Measurements from ENCODE around the gene NT5DC4. TPM values are rescaled to one million over a fixed set of nuclear protein-coding genes. Genes with fewer than 3 reads are reported as not detected.

Gene NT5DC4
- total RNA-seq, 1 experiment from 2014 or later: 0.04 TPM

DNA sequence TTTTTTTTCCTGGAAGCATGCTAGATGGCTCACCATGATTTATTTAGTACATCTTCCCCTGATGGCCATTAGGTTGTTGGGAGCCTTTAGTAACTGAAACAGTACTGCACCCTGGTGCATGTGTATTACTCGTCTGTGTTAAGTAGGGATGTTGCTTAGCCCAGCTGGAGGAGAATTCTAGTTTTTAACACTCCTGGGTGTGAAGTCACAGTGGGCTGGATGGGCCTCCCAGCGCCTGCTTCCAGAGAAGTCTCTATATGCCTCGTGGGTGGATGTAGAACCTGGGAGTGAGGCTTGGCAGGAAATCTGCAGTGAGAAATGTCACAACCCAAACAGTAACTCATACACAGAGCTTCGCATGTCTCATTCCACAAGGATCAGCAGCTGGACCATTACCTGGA, 28.9 kb upstream of the NT5DC4 start:
- Histone ChIP-seq H3K27ac (ENCODE audit: low read length) (peak overlapping the region; percentile 65), H3K4me3 (ENCODE audit: low read length) (no peak overlapping the region), H3F3A (ENCODE audit: low read length, unreplicated experiment) (no peaks in the 10 kb centered on the region), H3K9me3 (ENCODE audit: low read length) (no peaks in the 10 kb centered on the region), H3K4me1 (ENCODE audit: insufficient read depth, low read length) (peaks cover 50% of the 10 kb centered on the region), H3K27me3 (ENCODE audit: low read length) (no peaks in the 10 kb centered on the region), H4K20me1 (ENCODE audit: low read length) (no peaks in the 10 kb centered on the region), H3K9ac (ENCODE audit: low read length) (no peak overlapping the region), H3K9me2 (replicated peaks; ENCODE audit: low read length) (no peaks in the 10 kb centered on the region), H3K79me2 (ENCODE audit: low read length) (no peaks in the 10 kb centered on the region), H3K4me2 (ENCODE audit: low read length) (peak overlapping the region; percentile 26), H2AFZ (ENCODE audit: low read length) (no peak overlapping the region), H3K36me3 (ENCODE audit: low read depth, low read length) (no peaks in the 10 kb centered on the region)
- intact Hi-C loops (cut with micrococcal nuclease): loop anchor here (2.0 to 5.0 kb wide), 2 partner anchors 35 to 47 kb away; partner anchors contain the start of gene SLC20A1
- TF ChIP-seq EZH2phosphoT487 (IDR thresholded peaks at IDR 0.05; ENCODE audit: borderline replicate concordance, low read length) (no peak), EZH2 (IDR thresholded peaks at IDR 0.05; ENCODE audit: low read length, unreplicated experiment) (no peak)
- TF ChIP-seq, protein P1, sequence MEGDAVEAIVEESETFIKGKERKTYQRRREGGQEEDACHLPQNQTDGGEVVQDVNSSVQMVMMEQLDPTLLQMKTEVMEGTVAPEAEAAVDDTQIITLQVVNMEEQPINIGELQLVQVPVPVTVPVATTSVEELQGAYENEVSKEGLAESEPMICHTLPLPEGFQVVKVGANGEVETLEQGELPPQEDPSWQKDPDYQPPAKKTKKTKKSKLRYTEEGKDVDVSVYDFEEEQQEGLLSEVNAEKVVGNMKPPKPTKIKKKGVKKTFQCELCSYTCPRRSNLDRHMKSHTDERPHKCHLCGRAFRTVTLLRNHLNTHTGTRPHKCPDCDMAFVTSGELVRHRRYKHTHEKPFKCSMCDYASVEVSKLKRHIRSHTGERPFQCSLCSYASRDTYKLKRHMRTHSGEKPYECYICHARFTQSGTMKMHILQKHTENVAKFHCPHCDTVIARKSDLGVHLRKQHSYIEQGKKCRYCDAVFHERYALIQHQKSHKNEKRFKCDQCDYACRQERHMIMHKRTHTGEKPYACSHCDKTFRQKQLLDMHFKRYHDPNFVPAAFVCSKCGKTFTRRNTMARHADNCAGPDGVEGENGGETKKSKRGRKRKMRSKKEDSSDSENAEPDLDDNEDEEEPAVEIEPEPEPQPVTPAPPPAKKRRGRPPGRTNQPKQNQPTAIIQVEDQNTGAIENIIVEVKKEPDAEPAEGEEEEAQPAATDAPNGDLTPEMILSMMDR (conservative IDR thresholded peaks at IDR 0.05; ENCODE audit: low read depth, low read length): no peak
- POLR2A ChIA-PET (ENCODE audit: unreplicated experiment): interaction anchor here (0.6 to 1.0 kb wide), 5 partner anchors 12 to 72 kb away, joined by 3 to 6 read pairs (median 4); partner anchors contain the start of gene SLC20A1
- no peak for ATAC-seq
- CTCF ChIA-PET: interaction anchor here (0.5 to 1.4 kb wide), 5 partner anchors 23 to 66 kb away, joined by 3 to 8 read pairs (median 3); no protein-coding TSS in a partner anchor
- BruUV-seq (replicated peaks): TSS peak; percentile 82
- DNase-seq: no peak

GRCh38 chr2:112692495-112692911, 28.3 kb upstream of the NT5DC4 start:
- no peaks in the 10 kb centered on the region for H3K9me2 ChIP-seq (replicated peaks; ENCODE audit: low read length)
- no peak overlapping the region for H3K4me3 ChIP-seq (ENCODE audit: low read length)
- H3K27ac ChIP-seq (ENCODE audit: low read length): peak overlapping the region; percentile 66
- H3K79me2 ChIP-seq (ENCODE audit: low read length): no peaks in the 10 kb centered on the region
- H3F3A ChIP-seq (ENCODE audit: low read length, unreplicated experiment): no peaks in the 10 kb centered on the region
- H3K36me3 ChIP-seq (ENCODE audit: low read depth, low read length): no peaks in the 10 kb centered on the region
- DNase-seq (peak; percentile 96), ATAC-seq (peak; percentile 80)
- POLR2A ChIA-PET (ENCODE audit: unreplicated experiment): interaction anchor here (0.6 to 1.0 kb wide), 4 partner anchors 11 to 71 kb away, joined by 3 to 6 read pairs (median 4); partner anchors contain the start of gene SLC20A1
- no peak for TF ChIP-seq EZH2 (IDR thresholded peaks at IDR 0.05; ENCODE audit: low read length, unreplicated experiment)
- BruUV-seq (replicated peaks): no TSS peak
- intact Hi-C loops (cut with micrococcal nuclease): loop anchor here (2.0 to 5.0 kb wide), 2 partner anchors 35 to 48 kb away; partner anchors contain the start of gene SLC20A1
- H3K4me2 ChIP-seq (ENCODE audit: low read length): peak overlapping the region; percentile 56
- CTCF ChIA-PET: interaction anchor here (0.7 to 1.1 kb wide), 3 partner anchors 34 to 66 kb away, joined by 3 to 8 read pairs (median 3); no protein-coding TSS in a partner anchor
- H2AFZ ChIP-seq (ENCODE audit: low read length): no peak overlapping the region
- H3K4me1 ChIP-seq (ENCODE audit: insufficient read depth, low read length): peaks cover 49% of the 10 kb centered on the region
- H3K27me3 ChIP-seq (ENCODE audit: low read length): no peaks in the 10 kb centered on the region
- no peaks in the 10 kb centered on the region for H4K20me1 ChIP-seq (ENCODE audit: low read length)
- H3K9me3 ChIP-seq (ENCODE audit: low read length): no peaks in the 10 kb centered on the region
- 0 out of 2 replicates have a peak overlapping the region, but pooled peaks have one; percentile 24 for H3K9ac ChIP-seq (ENCODE audit: low read length)

DNA sequence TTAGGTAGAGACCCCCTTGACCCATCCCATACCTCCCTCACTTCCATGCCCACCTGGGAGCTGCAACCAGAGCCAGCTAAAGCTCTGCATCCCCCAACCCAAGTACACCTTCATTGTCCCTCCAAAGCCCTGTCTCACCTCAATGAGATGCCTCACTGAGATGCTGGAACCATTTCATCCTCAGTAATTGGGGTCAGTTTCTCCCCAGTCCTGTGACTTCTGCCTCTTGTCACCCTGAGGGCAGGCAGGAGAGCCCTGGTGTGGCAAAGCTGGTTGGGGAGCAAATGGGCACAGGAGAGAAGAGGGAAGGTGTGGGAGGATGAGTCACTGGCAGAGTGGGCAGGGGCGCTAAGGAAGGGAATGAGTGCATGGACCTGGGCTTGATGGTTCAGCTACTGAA, 27.9 kb upstream of the NT5DC4 start:
- no TSS peak for BruUV-seq (replicated peaks)
- H3K4me3 ChIP-seq (ENCODE audit: low read length): no peak overlapping the region
- no peaks in the 10 kb centered on the region for H3K9me3 ChIP-seq (ENCODE audit: low read length)
- H3K27me3 ChIP-seq (ENCODE audit: low read length): no peaks in the 10 kb centered on the region
- 0 out of 2 replicates have a peak overlapping the region, but pooled peaks have one; percentile 24 for H3K9ac ChIP-seq (ENCODE audit: low read length)
- H2AFZ ChIP-seq (ENCODE audit: low read length): no peak overlapping the region
- ChIA-PET CTCF (interaction anchor here (0.7 to 1.0 kb wide), 2 partner anchors 34 to 67 kb away, joined by 3 to 8 read pairs; no protein-coding TSS in a partner anchor), POLR2A (ENCODE audit: unreplicated experiment) (interaction anchor here (0.9 to 1.0 kb wide), 2 partner anchors 33 to 47 kb away, joined by 3 to 5 read pairs; partner anchors contain the start of gene SLC20A1)
- H3K27ac ChIP-seq (ENCODE audit: low read length): peak overlapping the region; percentile 66
- no peaks in the 10 kb centered on the region for H4K20me1 ChIP-seq (ENCODE audit: low read length)
- TF ChIP-seq, protein P1 (conservative IDR thresholded peaks at IDR 0.05; ENCODE audit: low read depth, low read length): no peak
- no peak for TF ChIP-seq EZH2phosphoT487 (IDR thresholded peaks at IDR 0.05; ENCODE audit: borderline replicate concordance, low read length)
- no peak for TF ChIP-seq EZH2 (IDR thresholded peaks at IDR 0.05; ENCODE audit: low read length, unreplicated experiment)
- no peaks in the 10 kb centered on the region for H3K9me2 ChIP-seq (replicated peaks; ENCODE audit: low read length)
- DNase-seq: no peak
- intact Hi-C loops (cut with micrococcal nuclease): loop anchor here (2.0 to 5.0 kb wide), 2 partner anchors 34 to 48 kb away; partner anchors contain the start of gene SLC20A1
- H3K4me1 ChIP-seq (ENCODE audit: insufficient read depth, low read length): peaks cover 45% of the 10 kb centered on the region
- H3K4me2 ChIP-seq (ENCODE audit: low read length): peak overlapping the region; percentile 56
- H3F3A ChIP-seq (ENCODE audit: low read length, unreplicated experiment): no peaks in the 10 kb centered on the region
- no peaks in the 10 kb centered on the region for H3K79me2 ChIP-seq (ENCODE audit: low read length)
- H3K36me3 ChIP-seq (ENCODE audit: low read depth, low read length): no peaks in the 10 kb centered on the region
- no peak for ATAC-seq

Data from PC-3 (cell line).